Measurements from ENCODE around the gene KPNA1. TPM values are rescaled to one million over a fixed set of nuclear protein-coding genes. Genes with fewer than 3 reads are reported as not detected.

KPNA1 gene
- total RNA-seq, 1 experiment from 2014 or later: 118 TPM

GRCh38 chr3:122516846-122517360, 2.2 kb upstream of the KPNA1 start:
- POLR2A ChIA-PET: no interaction called here
- no peaks in the 10 kb centered on the region; the same call in 1 of the 2 replicates for H3K36me3 ChIP-seq (ENCODE audit: control insufficient read depth, insufficient read depth, low read length)
- in situ Hi-C loops (cut with HindIII; ENCODE audit: low pct_unique_long_range_greater_than_20kb, low sequenced_read_pairs): no loop called here

GRCh38 chr3:122515870-122516269, 1.1 kb upstream of the KPNA1 start:
- H3K4me3 ChIP-seq (ENCODE audit: low read depth in 2 of 2, low read length in 2 of 2): peak overlapping the region in 1 of 2 experiments; percentile 83; a peak in 2 of 4 replicates
- intact Hi-C loops (cut with micrococcal nuclease; ENCODE audit: unreplicated experiment) (no loop called here), in situ Hi-C loops (cut with HindIII; ENCODE audit: low pct_unique_long_range_greater_than_20kb, low sequenced_read_pairs) (no loop called here)
- H3K9me3 ChIP-seq (ENCODE audit: control insufficient read depth, insufficient read depth, low read depth, low read length): no peaks in the 10 kb centered on the region
- POLR2A ChIA-PET: no interaction called here
- H3K27me3 ChIP-seq (ENCODE audit: control insufficient read depth, insufficient read depth, low read length): no peaks in the 10 kb centered on the region
- no peak overlapping the region for H3K27ac ChIP-seq (ENCODE audit: low read length)
- H3K4me1 ChIP-seq (ENCODE audit: control insufficient read depth, insufficient read depth, low read length): peaks cover 20% of the 10 kb centered on the region
- DNase-seq (ENCODE audit: low read depth, low spot score): no peak
- TF ChIP-seq REST (IDR thresholded peaks at IDR 0.05; ENCODE audit: insufficient read depth in 1 of 2, low read depth in 2 of 2, low read length in 1 of 2) (no peak), SIN3A (IDR thresholded peaks at IDR 0.05; ENCODE audit: borderline replicate concordance, insufficient read depth, low read depth, low read length) (no peak), POLR2AphosphoS5 (IDR thresholded peaks at IDR 0.05; ENCODE audit: low read depth, low read length) (no peak), CTCF (IDR thresholded peaks at IDR 0.05) (no peak), TCF7L2 (IDR thresholded peaks at IDR 0.05; ENCODE audit: low read depth, low read length) (no peak)
- ATAC-seq: no peak
- CTCF ChIA-PET: no interaction called here
- H3K36me3 ChIP-seq (ENCODE audit: control insufficient read depth, insufficient read depth, low read length): no peaks in the 10 kb centered on the region; the same call in 1 of the 2 replicates
- no TSS peak for BruUV-seq (replicated peaks)

More at GRCh38 chr3:122516846-122517360, 2.2 kb upstream of the KPNA1 start:
- intact Hi-C loops (cut with micrococcal nuclease; ENCODE audit: unreplicated experiment): no loop called here
- BruUV-seq (replicated peaks): no TSS peak
- no peak for DNase-seq (ENCODE audit: low read depth, low spot score)
- TF ChIP-seq CTCF (IDR thresholded peaks at IDR 0.05) (no peak), POLR2AphosphoS5 (IDR thresholded peaks at IDR 0.05; ENCODE audit: low read depth, low read length) (no peak), TCF7L2 (IDR thresholded peaks at IDR 0.05; ENCODE audit: low read depth, low read length) (no peak), REST (IDR thresholded peaks at IDR 0.05; ENCODE audit: insufficient read depth in 1 of 2, low read depth in 2 of 2, low read length in 1 of 2) (no peak), SIN3A (IDR thresholded peaks at IDR 0.05; ENCODE audit: borderline replicate concordance, insufficient read depth, low read depth, low read length) (no peak)
- ATAC-seq: no peak
- CTCF ChIA-PET: no interaction called here
- Histone ChIP-seq H3K27me3 (ENCODE audit: control insufficient read depth, insufficient read depth, low read length) (no peaks in the 10 kb centered on the region), H3K4me3 (ENCODE audit: low read depth in 2 of 2, low read length in 2 of 2) (no peak overlapping the region), H3K4me1 (ENCODE audit: control insufficient read depth, insufficient read depth, low read length) (peaks cover 12% of the 10 kb centered on the region), H3K27ac (ENCODE audit: low read length) (no peak overlapping the region), H3K9me3 (ENCODE audit: control insufficient read depth, insufficient read depth, low read depth, low read length) (no peaks in the 10 kb centered on the region)

Data from Panc1 (cell line).